Adrenal gland (tissue), 12 donors: ENCODE results near the gene ZNF592. TPM values are rescaled to one million over a fixed set of nuclear protein-coding genes. Genes with fewer than 3 reads are reported as not detected.
A peak's percentile ranks its signal among the peaks of the same experiment; 100 is the strongest.

Source experiments
- DNase-seq, 7 donors: peaks; one replicate each; pipeline ENCODE4 v3.0.0-alpha.2; 2019 to 2020
- H3K27ac ChIP-seq, 5 donors: fragments of 200-600 bp; sonication (generic) in 4 of 5; 1 replicate in 3 of 5; 2 replicates in 2 of 5; pipeline versions ENCODE4 v1.5.1 to v1.8.0; 2016 to 2020; ENCODE audit warnings: mild to moderate bottlenecking in 1 of 5
- H3K27me3 ChIP-seq: fragments of 200-600 bp; 2 replicates; pipeline ENCODE4 v1.8.0; 2021
- H3K36me3 ChIP-seq, 2 donors: fragments of 200-600 bp; replicated peaks in 1 of 2; 1 replicate in 1 of 2; 2 replicates in 1 of 2; pipeline versions ENCODE4 v1.5.1 to v1.8.0; 2018 to 2022
- H3K4me1 ChIP-seq, 2 donors: fragments of 200-600 bp; replicated peaks in 1 of 2; 1 replicate in 1 of 2; 2 replicates in 1 of 2; pipeline versions ENCODE4 v1.5.1 to v1.8.0; 2018 to 2021
- H3K4me3 ChIP-seq, 4 donors: fragments of 200-600 bp; sonication (generic) in 3 of 4; one replicate each; pipeline ENCODE4 v1.5.1; 2016 to 2018
- H3K9me3 ChIP-seq, 3 donors: fragments of 200-600 bp; sonication (generic) in 1 of 3; replicated peaks in 1 of 3; 1 replicate in 2 of 3; 2 replicates in 1 of 3; pipeline versions ENCODE4 v1.5.1 to v1.8.0; 2016 to 2021
- POLR2A ChIP-seq, 2 donors: fragments of 450-650 bp; IDR thresholded peaks; one replicate each; pipeline ENCODE4 v1.6.1; 2017; ENCODE audit warnings: antibody characterized with exemption in 2 of 2, mild to moderate bottlenecking in 2 of 2, moderate library complexity in 1 of 2
- WGBS, 4 donors: extraction: QIAGEN DNeasy Blood & Tissue Kit in 2 of 4; methylation state at CpG; one replicate each; pipeline versions ENCODE4 v1.1.5 to v1.1.7; 2013 to 2017; 5-methylcytosine and 5-hydroxymethylcytosine counted together
- intact Hi-C, 2 donors: fragments of 100-400 bp; cut with DNase I; formaldehyde crosslinking; loops; one replicate each; pipeline versions ENCODE4 v1.14.1 to v1.15.0; 2022 to 2023
- polyA plus RNA-seq, 3 donors: library from polyadenylated mRNA; stranded (reverse); fragments of 200-250 nt in 2 of 3; fragments of 350-450 nt in 1 of 3; fragmentation: Illumina TruSeq in 1 of 3; extraction: RNeasy Lipid Tissue Mini Kit (QIAGEN cat#74804) in 1 of 3; gene quantifications; one replicate each; pipeline ENCODE4 v1.2.3, GENCODE V29; 2013 to 2014
- total RNA-seq, 9 donors: library from RNA; depleted of rRNA in 4 of 9; stranded (reverse); fragments of >200 nt in 4 of 9; fragments of 120-200 nt in 1 of 9; fragmentation: NEBNext Ultra II Directional in 1 of 9; extraction: Animal tissue kit (Norgen Biotek cat#: 25700) in 1 of 9; gene quantifications; one replicate each; pipeline versions ENCODE4 v1.1.0 to v1.2.4, GENCODE V29; 2013 to 2023
- TF ChIP-seq, protein P1 (sequence below), 6 experiments: fragments of 450-650 bp in 4 of 6; fragments of 200-600 bp in 2 of 6; sonication (generic) in 1 of 6; IDR thresholded peaks; 1 replicate in 5 of 6; 2 replicates in 1 of 6; pipeline versions ENCODE4 v1.5.1 to v1.8.0; 2016 to 2021; ENCODE audit warnings: antibody characterized with exemption in 6 of 6, mild to moderate bottlenecking in 2 of 6, moderate library complexity in 1 of 6
- donor health status: healthy with polysubstance abuse.
- donor health status: Bipolar disorder and iron deficiency.
- donor health status: DM: yes; HTN: yes; CAD: no.
- donor health status: DM: no; HTN: no; CAD: no.
- donor health status: DM: no; HTN: no; CAD: no.
- donor health status: DM: yes; HTN: yes; CAD: no.

ZNF592 gene
- total and polyA plus RNA-seq, 12 donors, result 8.1 to 30.3 (median 24.2) TPM

DNA sequence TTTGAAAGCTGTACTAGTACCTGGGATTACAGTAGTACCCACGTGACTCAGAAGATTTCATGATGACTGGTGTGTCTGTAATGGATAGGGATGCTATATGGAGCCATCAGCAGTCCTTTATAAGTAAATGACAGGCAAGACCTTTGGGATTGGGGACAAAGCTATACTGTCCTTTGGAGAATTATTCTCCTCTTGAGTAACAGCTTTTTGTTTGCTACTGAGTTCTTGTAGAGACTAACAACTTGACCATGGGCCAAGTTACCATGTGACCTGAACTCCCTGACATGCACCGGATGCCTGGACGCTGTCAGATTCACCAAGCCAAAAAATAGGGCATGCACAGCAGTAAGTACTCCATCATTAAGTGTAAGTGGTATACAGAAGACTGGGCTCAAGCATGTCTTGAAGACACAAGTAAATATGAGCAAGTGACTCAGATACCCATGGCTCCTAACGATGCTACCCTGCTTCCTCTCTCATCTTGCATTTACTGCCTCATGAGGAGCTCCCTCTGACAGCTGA lies 45.4 kb upstream of the ZNF592 start:
- intact Hi-C loops, result no loop called here
- TF ChIP-seq, protein P1, sequence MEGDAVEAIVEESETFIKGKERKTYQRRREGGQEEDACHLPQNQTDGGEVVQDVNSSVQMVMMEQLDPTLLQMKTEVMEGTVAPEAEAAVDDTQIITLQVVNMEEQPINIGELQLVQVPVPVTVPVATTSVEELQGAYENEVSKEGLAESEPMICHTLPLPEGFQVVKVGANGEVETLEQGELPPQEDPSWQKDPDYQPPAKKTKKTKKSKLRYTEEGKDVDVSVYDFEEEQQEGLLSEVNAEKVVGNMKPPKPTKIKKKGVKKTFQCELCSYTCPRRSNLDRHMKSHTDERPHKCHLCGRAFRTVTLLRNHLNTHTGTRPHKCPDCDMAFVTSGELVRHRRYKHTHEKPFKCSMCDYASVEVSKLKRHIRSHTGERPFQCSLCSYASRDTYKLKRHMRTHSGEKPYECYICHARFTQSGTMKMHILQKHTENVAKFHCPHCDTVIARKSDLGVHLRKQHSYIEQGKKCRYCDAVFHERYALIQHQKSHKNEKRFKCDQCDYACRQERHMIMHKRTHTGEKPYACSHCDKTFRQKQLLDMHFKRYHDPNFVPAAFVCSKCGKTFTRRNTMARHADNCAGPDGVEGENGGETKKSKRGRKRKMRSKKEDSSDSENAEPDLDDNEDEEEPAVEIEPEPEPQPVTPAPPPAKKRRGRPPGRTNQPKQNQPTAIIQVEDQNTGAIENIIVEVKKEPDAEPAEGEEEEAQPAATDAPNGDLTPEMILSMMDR (IDR thresholded peaks at IDR 0.05), result no peak
- peak in 1 of 2 donors; percentile 19 for TF ChIP-seq POLR2A (IDR thresholded peaks at IDR 0.05)
- peak; percentile 54 to 87 (median 78) for DNase-seq
- no peaks in the 10 kb centered on the region for H3K27me3 ChIP-seq
- peak overlapping the region in 3 of 5 donors; percentile 10 to 54 (median 19) for H3K27ac ChIP-seq
- no peaks in the 10 kb centered on the region for H3K9me3 ChIP-seq
- H3K36me3 ChIP-seq, result no peaks in the 10 kb centered on the region
- H3K4me3 ChIP-seq, result no peak overlapping the region
- WGBS, 4 donors, result 13 to 20% (median 19%) methylated on average over 4 of the region's 4 CpGs
- H3K4me1 ChIP-seq, result peaks cover 15 to 33% of the 10 kb centered on the region in 2 donors

DNA sequence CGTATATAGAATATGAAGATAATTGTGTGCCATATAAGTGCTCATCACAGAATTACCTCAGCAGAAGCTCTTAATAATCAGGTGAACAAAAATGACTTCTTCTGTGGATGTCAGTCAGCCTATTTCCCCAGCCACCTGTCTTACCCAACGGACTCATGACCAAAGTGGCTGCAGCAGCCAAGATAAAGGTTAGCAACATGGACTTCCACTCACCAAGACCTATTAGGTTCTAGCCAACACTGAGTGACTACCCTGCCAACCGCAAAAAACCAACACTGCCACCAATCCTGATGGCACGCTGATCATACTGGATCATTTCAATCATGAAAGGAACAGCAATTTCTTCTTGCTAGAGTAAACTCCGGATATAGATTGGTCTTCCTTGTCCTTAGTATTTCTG lies 44.6 kb upstream of the ZNF592 start:
- TF ChIP-seq, protein P1 (IDR thresholded peaks at IDR 0.05), result no peak
- no peak for TF ChIP-seq POLR2A (IDR thresholded peaks at IDR 0.05)
- H3K4me3 ChIP-seq, result no peak overlapping the region
- no peaks in the 10 kb centered on the region for H3K9me3 ChIP-seq
- intact Hi-C loops, result no loop called here
- WGBS, 4 donors, result 92 to 97% (median 95%) methylated on average over 5 of the region's 5 CpGs
- peaks cover 15 to 33% of the 10 kb centered on the region in 2 donors for H3K4me1 ChIP-seq
- H3K27ac ChIP-seq, result peak overlapping the region in 2 of 5 donors; percentile 19 to 54
- H3K27me3 ChIP-seq, result no peaks in the 10 kb centered on the region
- DNase-seq, result peak in 2 of 7 donors; percentile 15 to 34
- H3K36me3 ChIP-seq, result no peaks in the 10 kb centered on the region

DNA sequence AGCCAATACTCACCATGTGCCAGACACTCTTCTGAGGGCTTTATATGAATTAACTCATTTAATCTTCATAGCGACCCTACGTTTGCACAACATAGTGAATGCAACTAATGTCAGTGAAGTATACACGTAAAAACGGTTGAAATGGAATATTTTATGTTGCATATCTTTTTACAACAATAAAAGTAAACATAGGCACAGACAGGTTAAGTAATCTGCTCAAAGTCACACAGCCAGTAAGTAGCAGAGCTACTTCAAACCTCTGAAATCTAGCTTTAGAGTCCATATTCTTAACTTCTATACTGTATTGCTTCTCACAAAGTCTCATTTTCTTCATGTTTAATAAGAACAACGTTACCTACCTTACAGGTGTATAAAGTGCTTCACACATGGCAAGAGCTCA lies 34.0 kb upstream of the ZNF592 start:
- WGBS, 4 donors, result 66 to 79% (median 75%) methylated on average over 5 of the region's 5 CpGs
- Histone ChIP-seq H3K36me3 (peaks cover 0 to 8% of the 10 kb centered on the region in 2 donors), H3K27ac (no peak overlapping the region), H3K4me1 (peaks cover 8 to 31% of the 10 kb centered on the region in 2 donors), H3K4me3 (peak overlapping the region in 1 of 4 donors; percentile 82), H3K27me3 (no peaks in the 10 kb centered on the region), H3K9me3 (no peaks in the 10 kb centered on the region)
- no peak for TF ChIP-seq POLR2A (IDR thresholded peaks at IDR 0.05)
- TF ChIP-seq, protein P1 (IDR thresholded peaks at IDR 0.05), result no peak
- intact Hi-C loops, result loop anchor here (10.0 kb wide), 2 partner anchors 60 to 220 kb away; partner anchors contain the start of genes NMB (in 2 of the 2) and WDR73 (in 2 of the 2)
- no peak for DNase-seq

DNA sequence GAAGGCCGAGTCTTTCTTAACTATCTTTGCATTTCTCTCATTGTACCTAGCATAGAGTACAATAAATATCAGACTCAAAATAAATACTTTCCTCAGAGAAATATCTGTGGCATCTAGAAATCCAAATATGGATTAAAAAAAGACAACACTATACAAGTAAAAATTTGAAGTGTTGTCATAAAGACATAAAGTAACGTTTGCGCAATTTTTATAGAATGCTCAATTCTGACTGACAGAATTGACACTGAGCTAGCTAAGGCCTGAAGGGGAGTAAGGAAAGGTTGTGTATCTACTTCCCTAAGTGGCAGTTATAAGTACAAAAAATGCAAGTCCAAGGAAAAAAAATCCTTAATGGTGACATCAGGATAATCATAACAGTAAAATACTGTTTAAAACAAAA lies 33.6 kb upstream of the ZNF592 start:
- WGBS, 4 donors, result 40 to 50% (median 43%) methylated on average over 3 of the region's 3 CpGs
- DNase-seq, result no peak
- H3K9me3 ChIP-seq, result no peaks in the 10 kb centered on the region
- no peaks in the 10 kb centered on the region for H3K27me3 ChIP-seq
- peak overlapping the region in 1 of 4 donors; percentile 82 for H3K4me3 ChIP-seq
- H3K4me1 ChIP-seq, result peaks cover 8 to 31% of the 10 kb centered on the region in 2 donors
- intact Hi-C loops, result loop anchor here (10.0 kb wide), 2 partner anchors 60 to 220 kb away; partner anchors contain the start of genes NMB (in 2 of the 2) and WDR73 (in 2 of the 2)
- TF ChIP-seq, protein P1 (IDR thresholded peaks at IDR 0.05), result no peak
- no peak for TF ChIP-seq POLR2A (IDR thresholded peaks at IDR 0.05)
- peaks cover 0 to 8% of the 10 kb centered on the region in 2 donors for H3K36me3 ChIP-seq
- peak overlapping the region in 2 of 5 donors; percentile 87 to 92 for H3K27ac ChIP-seq
